GM12891 (cell line): ENCODE results near the gene HSF2BP.

Source experiments
- PAX5 ChIP-seq: IDR thresholded peaks from 2 replicates; pipeline ENCODE4 v1.6.1; 2011; ENCODE audit warnings: low read length, moderate library complexity, mild to moderate bottlenecking; ENCODE audit not compliant: insufficient read depth, severe bottlenecking
- POLR2A ChIP-seq: IDR thresholded peaks from 2 replicates; pipeline ENCODE4 v1.6.1; 2011; ENCODE audit warnings: low read depth, low read length, control low read depth
- POLR2AphosphoS5 ChIP-seq: IDR thresholded peaks from 2 replicates; pipeline ENCODE4 v1.6.1; 2011; ENCODE audit warnings: low read depth, low read length, control low read depth
- POU2F2 ChIP-seq: IDR thresholded peaks from 2 replicates; pipeline ENCODE4 v1.6.1; 2011; ENCODE audit warnings: low read depth, mild to moderate bottlenecking, control low read depth, low read length, moderate library complexity
- TAF1 ChIP-seq: IDR thresholded peaks from 2 replicates; pipeline ENCODE4 v1.6.1; 2011; ENCODE audit warnings: low read depth, low read length, control low read depth

GRCh38 chr21:43688906-43689305 is 29.6 kb upstream of the HSF2BP start:
- TF ChIP-seq POLR2A (no peak), TAF1 (no peak), POLR2AphosphoS5 (no peak), POU2F2 (no peak), PAX5 (no peak)
